Mesodermal cell (in vitro differentiated cells): ENCODE results near the gene TERB2.
"Not testable (repeated sequence)": the region's sequence is repeated elsewhere in the genome, so short reads cannot be mapped to it uniquely, and the experiment has no call there.

Experiments used
- H3K27ac ChIP-seq: 2 replicates; pipeline ENCODE4 v1.7.0; 2013; ENCODE audit warnings: mild to moderate bottlenecking, low read depth, low read length, moderate library complexity; ENCODE audit not compliant: severe bottlenecking
- H3K36me3 ChIP-seq: 2 replicates; pipeline ENCODE4 v1.7.1; 2013; ENCODE audit warnings: mild to moderate bottlenecking, low read length, moderate library complexity; ENCODE audit not compliant: control insufficient read depth, insufficient read depth
- H3K4me1 ChIP-seq: one replicate; pipeline ENCODE4 v1.7.1; 2013; ENCODE audit warnings: mild to moderate bottlenecking, low read length; ENCODE audit not compliant: insufficient read depth, control insufficient read depth, poor library complexity, severe bottlenecking
- H3K4me3 ChIP-seq: 2 replicates; pipeline ENCODE4 v1.7.0; 2013; ENCODE audit warnings: low read length, control low read depth, mild to moderate bottlenecking; ENCODE audit not compliant: insufficient read depth, poor library complexity, severe bottlenecking; ENCODE audit errors: extremely low read depth
- H3K9me3 ChIP-seq: 2 replicates; pipeline ENCODE4 v1.7.1; 2013; ENCODE audit warnings: mild to moderate bottlenecking, low read length, moderate library complexity; ENCODE audit not compliant: control insufficient read depth
- WGBS, 2 experiments: methylation state at CpG; one replicate each; pipeline ENCODE4 v1.1.5; 2013; ENCODE audit warnings: missing lambda C conversion rate in 2 of 2; ENCODE audit not compliant: insufficient coverage in 2 of 2; 5-methylcytosine and 5-hydroxymethylcytosine counted together

The TERB2 gene

DNA sequence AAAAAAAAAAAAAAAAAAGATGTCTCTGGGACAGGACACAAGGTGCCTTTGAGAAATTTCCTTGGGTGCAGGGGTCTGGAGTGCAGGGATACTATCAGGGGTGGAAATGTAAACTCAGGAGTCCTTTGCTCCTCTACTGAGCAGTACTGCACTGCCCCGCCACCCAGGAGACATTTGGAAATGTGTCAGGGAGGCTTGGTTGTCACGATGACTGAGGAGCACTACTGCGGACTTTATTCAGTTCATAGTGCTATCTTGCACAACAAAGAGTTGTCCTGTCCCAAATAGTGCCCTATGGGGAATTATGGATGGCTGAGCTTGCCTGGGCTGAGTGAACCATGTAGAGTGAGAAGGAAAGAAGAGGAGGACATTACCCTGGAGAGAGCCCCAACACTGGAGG is 69.1 kb downstream of the TERB2 start:
- H3K27ac ChIP-seq, H3K4me3 ChIP-seq, H3K9me3 ChIP-seq: not testable (repeated sequence)
- Histone ChIP-seq H3K36me3 (peaks cover 29% of the 10 kb centered on the region), H3K4me1 (peaks cover 21% of the 10 kb centered on the region)
- 89 to 100% methylated on average over 2 of the region's 3 CpGs for WGBS, 2 experiments

- 94 to 97% methylated on average over 2 to 3 of the region's 5 CpGs for WGBS, 2 experiments
- H3K36me3 ChIP-seq, result peaks cover 38% of the 10 kb centered on the region
- no peak overlapping the region for H3K4me3 ChIP-seq
- peaks cover 21% of the 10 kb centered on the region for H3K4me1 ChIP-seq
- H3K9me3 ChIP-seq, result peaks cover 8% of the 10 kb centered on the region
- peak overlapping the region; percentile 68 for H3K27ac ChIP-seq
These were observed 70.2 kb downstream of the TERB2 start for GRCh38 chr15:45026651-45027190.

DNA sequence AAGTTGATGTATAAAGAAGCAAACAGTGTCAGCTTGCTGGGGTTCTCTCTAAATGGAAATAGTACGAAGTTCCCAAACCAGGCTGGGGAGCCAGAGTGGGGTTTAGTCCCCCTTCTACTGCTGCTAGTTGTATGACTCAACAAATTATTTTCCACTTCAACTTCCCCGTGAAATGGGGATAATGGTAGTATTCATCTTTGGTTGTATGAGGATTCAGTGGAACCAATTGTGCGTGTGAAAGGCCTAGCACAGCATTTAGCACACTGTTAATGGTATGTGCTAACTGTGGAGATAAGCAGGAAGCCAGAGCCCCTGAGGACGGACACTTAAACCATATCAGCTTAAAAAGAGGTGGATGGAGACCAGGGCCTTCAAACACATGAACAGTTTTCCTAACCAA is 70.7 kb downstream of the TERB2 start:
- peaks cover 38% of the 10 kb centered on the region for H3K36me3 ChIP-seq
- WGBS, 2 experiments, result 89% methylated on average over 3 of the region's 4 CpGs; no CpG with 5 or more reads in 1 of the 2 experiments
- peak overlapping the region; percentile 68 for H3K27ac ChIP-seq

More for the DNA sequence above, 70.7 kb downstream of the TERB2 start:
- Histone ChIP-seq H3K4me1 (peaks cover 21% of the 10 kb centered on the region), H3K4me3 (no peak overlapping the region), H3K9me3 (peaks cover 8% of the 10 kb centered on the region)
